ENCODE data around the gene GPR156.
"Not testable (repeated sequence)": the region's sequence is repeated elsewhere in the genome, so short reads cannot be mapped to it uniquely, and the experiment has no call there.

The GPR156 gene

DNA sequence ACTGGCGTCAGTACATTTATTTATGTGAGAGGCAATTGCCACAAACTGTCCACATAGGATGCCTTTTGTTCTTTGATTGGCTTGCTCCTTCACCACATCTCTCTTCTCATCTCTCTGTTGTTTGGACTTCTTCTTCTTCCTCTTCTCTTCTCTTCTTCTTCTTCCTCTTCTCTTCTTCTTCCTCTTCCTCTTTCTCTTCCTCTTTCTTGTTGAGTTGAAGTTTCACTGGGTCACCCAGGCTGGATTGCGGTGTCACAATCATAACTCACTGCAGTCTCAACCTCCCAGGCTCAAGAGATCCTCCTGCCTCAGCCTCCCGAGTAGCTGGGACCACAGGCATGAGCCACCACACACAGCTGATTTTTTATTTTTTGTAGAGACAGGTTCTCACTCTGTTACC is 123.1 kb downstream of the GPR156 start:
- no peak for DNase-seq (ENCODE audit: low read depth in 2 of 2)

GRCh38 chr3:120160050-120160449 is 125.0 kb downstream of the GPR156 start:
- DNase-seq (ENCODE audit: low read depth in 2 of 2), result no peak

GRCh38 chr3:120157681-120158080 is 127.3 kb downstream of the GPR156 start:
- DNase-seq (ENCODE audit: low read depth in 2 of 2), result no peak

DNA sequence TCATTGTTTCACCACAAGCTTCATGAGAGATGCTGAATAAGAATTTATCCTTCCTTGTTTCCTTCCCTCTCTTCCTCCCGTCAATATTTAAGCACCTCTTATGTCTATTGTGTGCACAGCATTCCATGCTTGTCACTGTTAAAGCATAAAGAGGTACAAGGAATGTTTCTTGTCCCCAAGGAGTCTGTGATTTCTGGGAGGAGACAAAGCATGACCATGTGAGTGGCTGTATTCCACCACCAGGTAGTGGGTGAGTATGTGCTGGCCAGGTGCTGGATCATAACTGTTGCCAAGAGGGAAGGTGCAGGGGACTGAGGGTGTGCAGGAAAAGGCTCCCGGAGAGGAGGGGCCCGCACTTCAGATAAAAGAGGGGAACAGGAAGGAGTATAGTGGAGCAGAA is 127.9 kb downstream of the GPR156 start:
- no peak for DNase-seq (ENCODE audit: low read depth in 2 of 2)

DNA sequence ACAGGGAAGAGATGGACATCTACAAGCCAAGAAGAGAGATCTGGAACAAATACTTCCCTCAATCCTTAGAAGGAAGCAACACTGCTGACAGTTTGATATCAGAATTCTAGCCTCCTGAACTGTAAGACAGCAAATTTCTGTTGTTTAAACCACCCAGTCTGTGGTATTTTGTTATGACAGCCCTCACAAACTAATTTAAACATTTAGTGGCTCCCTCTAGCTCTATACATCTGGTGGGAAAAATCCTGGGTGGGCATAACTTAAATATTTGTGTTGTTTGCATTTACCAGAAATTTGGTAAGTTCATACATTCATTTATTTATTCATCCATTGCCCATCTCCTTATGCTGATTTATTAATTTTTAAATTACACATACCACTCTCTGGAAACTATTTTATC is 128.3 kb downstream of the GPR156 start:
- no peak for DNase-seq (ENCODE audit: low read depth in 2 of 2)

GRCh38 chr3:120155694-120156093 is 129.3 kb downstream of the GPR156 start:
- not testable (repeated sequence) for DNase-seq (ENCODE audit: low read depth in 2 of 2)

DNA sequence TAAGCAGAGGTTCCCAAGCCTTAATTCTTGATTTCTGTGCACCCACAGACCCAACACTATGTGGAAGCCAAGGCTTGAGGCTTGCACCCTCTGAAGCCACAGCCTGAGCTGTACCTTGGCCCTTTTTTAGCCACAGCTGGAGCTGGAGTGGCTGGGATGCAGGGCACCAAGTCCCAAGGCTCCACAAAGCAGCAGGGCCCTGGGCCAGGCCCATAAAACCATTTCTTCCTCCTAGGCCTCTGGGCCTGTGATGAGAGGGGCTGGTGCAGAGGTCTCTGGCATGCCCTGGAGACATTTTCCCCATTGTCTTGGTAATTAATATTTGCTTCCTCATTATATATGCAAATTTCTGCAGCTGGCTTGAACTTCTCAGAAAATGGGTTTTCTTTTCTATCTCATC is 129.9 kb downstream of the GPR156 start:
- no peak for DNase-seq (ENCODE audit: low read depth in 2 of 2)

- DNase-seq (ENCODE audit: low read depth in 2 of 2), result no peak
Observed at GRCh38 chr3:120153294-120153693, 131.7 kb downstream of the GPR156 start.

- no peak for DNase-seq (ENCODE audit: low read depth in 2 of 2)
Observed at GRCh38 chr3:120151791-120152190, 133.2 kb downstream of the GPR156 start.

- no peak for DNase-seq (ENCODE audit: low read depth in 2 of 2)
Observed at GRCh38 chr3:120148187-120148949, 136.7 kb downstream of the GPR156 start.

DNA sequence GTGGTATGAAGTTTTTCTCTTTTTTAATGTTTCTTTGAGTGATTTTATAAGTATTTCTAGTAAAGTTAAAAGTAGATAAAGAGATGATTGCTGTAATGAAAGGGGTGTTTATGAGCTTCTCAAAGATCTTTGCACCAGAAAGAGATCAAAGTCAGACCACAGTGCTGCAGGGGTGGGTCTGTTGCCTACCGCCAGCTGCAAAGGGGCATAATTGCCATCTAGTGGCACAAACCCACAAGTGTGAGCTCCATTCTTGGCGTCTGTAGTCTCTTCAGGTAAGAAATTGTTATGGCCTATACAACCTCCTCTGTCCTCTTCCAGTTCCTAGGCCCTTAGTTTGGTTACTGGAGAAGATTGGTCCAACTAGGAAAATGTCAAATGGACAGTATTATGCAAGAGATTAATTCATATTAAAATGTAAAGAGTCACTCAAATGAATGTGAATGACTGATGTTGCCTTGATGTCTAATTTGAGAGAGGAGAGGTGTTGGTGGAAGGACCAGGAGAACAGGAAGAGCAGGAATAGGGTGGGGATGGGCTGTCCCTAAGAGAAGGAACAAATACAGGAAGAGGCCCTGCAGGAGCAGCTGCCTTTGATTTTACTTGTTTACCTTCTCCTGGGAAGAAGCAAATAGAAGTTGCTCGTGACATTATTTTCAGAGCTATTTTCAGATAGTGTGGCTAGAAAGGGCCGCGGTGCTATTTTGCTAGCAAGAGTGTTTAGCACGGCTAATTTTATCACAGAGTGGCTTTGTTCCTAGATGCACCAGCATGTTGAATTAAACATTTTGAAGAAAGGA is 137.8 kb downstream of the GPR156 start:
- DNase-seq (ENCODE audit: low read depth in 2 of 2), result peak in 1 of 2 donors; percentile 3

DNA sequence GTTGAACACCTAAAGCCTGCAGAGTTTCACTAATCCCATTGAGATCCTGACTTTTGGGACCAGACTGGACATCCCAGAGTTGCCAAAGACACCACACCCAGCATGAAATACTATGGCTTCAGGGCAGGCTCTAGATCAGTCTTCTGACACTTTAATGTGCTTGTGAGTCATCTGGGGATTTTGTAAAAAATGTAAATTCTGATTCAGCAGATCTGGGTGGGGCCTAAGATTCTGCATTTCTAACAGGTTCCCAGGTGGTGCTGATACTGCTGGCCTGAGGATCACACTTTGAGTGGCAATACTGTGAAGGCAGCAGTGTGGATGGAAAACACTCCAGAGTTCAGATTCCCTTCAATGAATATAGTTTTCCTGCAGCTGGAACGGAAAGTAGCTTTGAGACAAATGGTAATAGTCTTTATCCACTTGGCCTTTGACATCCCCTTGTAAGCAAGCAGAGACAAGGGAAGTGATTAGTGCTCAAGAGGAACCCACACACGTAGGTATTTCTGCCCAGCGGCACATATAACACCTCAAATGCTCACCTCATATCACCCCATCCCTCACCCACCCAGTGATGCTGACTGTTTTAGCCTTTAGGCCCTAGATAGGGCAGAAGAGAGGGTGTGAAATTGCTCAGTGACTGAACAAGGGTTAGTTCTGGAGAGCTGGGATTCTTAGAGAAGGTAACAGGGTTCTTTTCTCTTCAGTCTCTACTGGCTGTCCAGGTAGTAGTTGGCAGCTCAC is 139.3 kb downstream of the GPR156 start:
- DNase-seq (ENCODE audit: low read depth in 2 of 2), result peak in 1 of 2 donors; percentile 2

DNA sequence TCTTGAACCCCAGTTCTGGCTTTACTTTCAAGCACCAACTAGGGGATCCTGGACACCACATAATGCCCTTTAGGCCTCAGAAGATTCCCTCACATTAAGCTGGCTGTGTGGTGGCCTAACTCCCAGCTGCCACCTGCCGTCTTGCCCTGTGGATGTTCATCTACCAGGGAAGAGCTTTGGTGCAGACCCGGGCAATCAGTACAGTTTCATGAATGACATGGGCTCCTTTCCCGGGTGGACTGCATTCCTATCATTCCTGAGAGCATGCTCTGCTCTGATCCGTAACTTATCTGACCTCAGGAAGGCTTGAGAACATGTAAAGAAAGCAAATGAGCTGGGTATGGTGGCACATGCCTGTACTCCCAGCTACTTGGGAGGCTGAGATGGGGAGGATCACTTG is 140.8 kb downstream of the GPR156 start:
- no peak for DNase-seq (ENCODE audit: low read depth in 2 of 2)

DNA sequence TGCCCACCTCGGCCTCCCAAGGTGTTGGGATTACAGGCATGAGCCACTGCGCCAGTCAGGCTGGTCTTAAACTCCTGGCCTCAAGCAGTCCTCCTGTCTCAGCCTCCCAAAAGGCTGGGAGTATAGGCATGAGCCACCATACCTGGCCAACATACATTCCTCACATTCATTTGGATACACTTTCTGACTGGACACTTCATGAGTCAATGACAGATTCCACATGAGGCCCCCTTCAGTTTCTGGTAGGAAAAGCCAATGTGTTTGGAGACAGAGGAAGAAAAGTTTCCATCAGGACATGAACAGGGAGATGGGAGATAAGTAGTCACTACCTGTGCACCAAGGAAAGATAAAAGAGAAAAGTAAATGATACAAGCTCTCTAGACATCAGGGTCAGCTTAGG is 141.3 kb downstream of the GPR156 start:
- no peak for DNase-seq (ENCODE audit: low read depth in 2 of 2)

DNA sequence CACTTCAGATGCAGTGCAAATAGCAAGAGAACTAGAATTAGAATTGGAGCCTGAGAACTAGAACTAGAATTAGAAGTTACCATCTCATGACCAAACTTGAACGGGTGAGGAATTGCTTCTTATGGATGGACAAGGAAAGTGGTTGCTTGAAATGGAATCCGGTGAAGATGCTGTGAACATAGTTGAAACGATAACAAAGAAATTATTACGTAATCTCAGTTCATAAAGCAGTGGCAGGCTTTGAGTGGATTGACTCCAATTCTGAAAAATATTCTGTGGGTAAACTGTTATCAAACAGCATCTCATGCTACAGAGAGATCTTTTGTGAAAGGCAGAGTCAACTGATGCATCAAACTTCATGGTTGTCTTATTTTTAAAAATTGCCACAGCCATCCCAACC is 142.8 kb downstream of the GPR156 start:
- no peak for DNase-seq (ENCODE audit: low read depth in 2 of 2)

DNA sequence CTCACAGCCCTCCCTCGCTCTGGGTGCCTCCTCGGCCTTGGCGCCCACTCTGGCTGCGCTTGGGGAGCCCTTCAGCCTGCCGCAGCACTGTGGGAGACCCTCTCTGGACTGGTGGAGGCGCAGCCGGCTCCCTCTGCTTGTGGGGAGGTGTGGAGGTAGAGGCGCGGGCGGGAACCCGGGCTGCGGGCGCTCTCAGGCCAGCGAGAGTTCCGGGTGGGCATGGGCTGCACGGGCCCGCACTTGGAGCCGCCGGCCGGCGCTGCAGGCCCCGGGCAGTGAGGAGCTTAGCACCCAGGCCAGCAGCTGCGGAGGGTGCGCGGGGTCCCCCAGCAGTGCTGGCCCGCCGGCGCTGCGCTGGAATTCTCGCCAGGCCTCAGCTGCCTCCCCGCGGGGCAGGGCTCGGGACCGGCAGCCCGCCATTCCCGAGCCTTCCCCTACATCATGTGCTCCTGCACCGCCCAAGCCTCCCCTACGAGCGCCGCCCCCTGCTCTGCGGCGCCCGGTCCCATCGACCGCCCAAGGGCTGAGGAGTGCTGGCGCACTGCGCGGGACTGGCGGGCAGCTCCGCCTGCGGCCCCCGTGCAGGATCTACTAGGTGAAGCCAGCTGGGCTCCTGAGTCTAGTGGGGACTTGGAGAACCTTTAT is 144.8 kb downstream of the GPR156 start:
- DNase-seq (ENCODE audit: low read depth in 2 of 2), result no peak

GRCh38 chr3:120139140-120139539 is 145.9 kb downstream of the GPR156 start:
- no peak for DNase-seq (ENCODE audit: low read depth in 2 of 2)

DNA sequence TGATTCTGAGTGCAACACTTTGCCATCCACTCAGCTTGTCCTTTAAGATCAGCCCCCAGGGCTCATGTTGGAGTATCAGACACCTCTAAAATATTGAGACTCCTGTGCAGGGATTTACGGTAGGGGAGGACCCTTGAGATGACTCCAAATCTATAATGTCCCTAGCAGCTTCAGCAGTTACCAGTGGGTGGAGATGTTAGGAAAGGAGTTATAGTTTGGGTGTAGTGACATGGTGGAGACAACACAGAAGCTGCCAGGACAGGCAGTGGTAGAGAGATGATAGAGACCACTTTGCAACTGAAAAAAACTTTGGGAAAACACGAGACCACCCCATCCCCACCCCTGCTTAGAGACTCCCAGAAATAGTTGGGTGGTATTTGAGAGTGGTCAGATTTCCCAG is 147.5 kb downstream of the GPR156 start:
- no peak for DNase-seq (ENCODE audit: low read depth in 2 of 2)

GRCh38 chr3:120130656-120131055 is 154.4 kb downstream of the GPR156 start:
- no peak for DNase-seq (ENCODE audit: low read depth in 2 of 2)

- no peak for DNase-seq (ENCODE audit: low read depth in 2 of 2)
Observed at GRCh38 chr3:120129718-120130513, 155.1 kb downstream of the GPR156 start.

- DNase-seq (ENCODE audit: low read depth in 2 of 2), result no peak
Observed at GRCh38 chr3:120129051-120129450, 156.0 kb downstream of the GPR156 start.

All from stimulated activated CD8-positive, alpha-beta memory T cell treated with anti-CD3 and anti-CD28 coated beads, Interleukin-2, amount 100 ng/mL, for 48 hours (primary cell).